GM12801 (cell line): ENCODE results near the gene DOK6.

ENCODE experiments used
- TF ChIP-seq, protein P1 (sequence below): IDR thresholded peaks from one replicate; pipeline ENCODE4 v1.5.1; 2011; ENCODE audit warnings: control low read depth; ENCODE audit not compliant: insufficient read length; ENCODE audit errors: extremely low read depth

The DOK6 gene

DNA sequence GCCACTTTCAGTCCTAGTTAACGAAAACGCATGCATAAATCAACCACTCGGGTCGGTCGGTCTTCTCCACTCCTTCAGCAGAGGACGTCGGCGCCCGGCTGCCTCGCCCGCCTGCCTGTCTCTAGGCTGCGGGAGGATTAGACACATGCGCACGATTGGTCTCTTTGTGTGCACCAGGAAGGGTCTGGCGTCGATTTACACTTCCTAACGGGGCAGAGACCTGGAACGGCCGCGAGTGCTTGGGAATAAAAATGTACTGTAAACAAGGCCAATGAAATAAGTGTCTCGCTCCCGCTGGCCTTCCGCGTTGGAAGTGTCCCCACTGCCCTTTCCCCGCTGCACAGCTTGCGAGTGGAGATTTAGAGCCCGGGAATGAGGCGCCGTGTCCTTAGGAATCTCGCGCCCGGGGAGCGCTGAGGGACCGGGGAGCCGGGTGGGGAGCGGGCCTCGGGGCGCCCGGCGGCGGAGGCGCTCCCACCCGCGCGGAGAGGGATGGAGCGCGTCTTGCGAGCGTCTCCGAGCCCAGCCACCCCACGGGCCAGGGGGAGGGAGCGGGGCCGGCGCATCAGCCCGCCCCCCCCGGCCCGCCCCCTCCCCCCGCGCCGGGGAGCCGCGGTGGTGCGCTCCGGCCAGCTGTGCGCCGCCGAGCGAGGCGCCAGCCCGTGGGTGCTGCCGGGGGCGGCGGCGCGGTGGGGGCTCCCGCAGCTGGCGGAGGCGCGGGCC lies at the start of gene DOK6:
Gene DOK6 (plus strand): TSS at position 636 of the 723 bp plus-strand sequence.
- TF ChIP-seq, protein P1, sequence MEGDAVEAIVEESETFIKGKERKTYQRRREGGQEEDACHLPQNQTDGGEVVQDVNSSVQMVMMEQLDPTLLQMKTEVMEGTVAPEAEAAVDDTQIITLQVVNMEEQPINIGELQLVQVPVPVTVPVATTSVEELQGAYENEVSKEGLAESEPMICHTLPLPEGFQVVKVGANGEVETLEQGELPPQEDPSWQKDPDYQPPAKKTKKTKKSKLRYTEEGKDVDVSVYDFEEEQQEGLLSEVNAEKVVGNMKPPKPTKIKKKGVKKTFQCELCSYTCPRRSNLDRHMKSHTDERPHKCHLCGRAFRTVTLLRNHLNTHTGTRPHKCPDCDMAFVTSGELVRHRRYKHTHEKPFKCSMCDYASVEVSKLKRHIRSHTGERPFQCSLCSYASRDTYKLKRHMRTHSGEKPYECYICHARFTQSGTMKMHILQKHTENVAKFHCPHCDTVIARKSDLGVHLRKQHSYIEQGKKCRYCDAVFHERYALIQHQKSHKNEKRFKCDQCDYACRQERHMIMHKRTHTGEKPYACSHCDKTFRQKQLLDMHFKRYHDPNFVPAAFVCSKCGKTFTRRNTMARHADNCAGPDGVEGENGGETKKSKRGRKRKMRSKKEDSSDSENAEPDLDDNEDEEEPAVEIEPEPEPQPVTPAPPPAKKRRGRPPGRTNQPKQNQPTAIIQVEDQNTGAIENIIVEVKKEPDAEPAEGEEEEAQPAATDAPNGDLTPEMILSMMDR: no peak

DNA sequence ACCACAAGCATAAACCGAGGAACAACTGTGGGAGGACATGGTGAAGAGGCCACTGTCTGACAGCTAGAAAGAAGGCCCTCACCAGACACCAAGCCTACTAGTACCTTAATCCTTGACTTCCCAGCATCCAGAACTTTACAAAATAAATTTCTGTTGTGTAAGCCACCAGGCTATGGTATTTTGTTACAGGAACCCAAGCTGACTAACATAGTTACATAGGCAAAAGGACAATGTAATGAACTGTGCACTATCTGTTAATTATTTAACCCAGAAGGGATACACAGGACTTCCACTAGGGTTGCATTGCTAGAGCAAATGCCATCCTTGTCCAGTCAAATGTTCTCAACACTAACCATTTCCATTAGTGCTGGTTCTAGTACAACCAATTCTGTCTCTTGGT lies 47.7 kb upstream of the DOK6 start:
- TF ChIP-seq, protein P1: no peak

DNA sequence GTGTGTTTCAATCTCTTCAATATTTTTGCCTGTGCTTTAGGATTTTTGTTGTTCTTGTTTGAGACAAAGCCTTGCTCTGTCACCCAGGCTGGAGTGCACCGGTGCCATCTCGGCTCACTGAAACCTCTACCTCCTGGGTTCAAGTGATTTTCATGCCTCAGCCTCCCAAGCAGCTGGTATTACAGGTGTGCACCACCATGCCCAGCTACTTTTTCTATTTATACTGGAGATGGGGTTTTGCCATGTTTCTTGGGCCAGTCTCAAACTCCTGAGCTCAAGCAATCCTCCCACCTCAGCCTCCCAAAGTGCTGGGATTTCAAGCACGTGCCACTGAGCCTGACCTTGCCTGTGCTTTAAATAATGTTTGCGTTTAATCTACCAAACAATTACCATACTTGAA lies 43.1 kb upstream of the DOK6 start:
- TF ChIP-seq, protein P1: no peak

DNA sequence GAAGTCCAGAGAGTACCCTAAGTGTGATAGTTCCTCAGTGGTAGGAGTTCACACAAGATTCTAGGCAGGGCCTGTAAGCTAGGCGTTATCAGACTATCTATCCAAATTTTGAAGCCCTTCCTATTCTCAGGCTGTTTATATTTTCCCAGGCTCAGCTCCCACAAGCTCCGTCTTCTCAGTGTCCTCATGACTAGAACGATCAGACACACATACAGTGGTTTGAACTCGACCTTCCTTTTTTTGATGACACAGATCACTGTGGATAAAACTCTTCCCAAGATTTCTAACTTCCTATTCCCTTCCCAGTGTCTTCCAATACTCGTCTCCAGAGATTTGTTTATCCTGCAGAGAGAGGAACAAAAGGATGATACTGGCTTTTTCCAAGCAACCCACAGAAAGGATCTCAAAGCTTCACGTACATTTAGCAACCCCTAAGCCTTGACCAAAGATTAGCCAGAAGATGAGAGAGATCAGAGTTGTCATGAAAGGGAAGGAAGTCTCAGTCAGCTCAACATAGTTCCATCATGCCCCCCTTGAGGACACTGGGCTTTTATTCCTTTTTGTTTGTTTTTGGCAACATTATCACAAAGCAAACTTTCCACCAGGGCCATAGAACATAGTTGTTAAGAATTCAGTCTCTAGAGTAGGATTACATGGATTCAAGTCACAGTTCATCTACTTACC lies 42.3 kb upstream of the DOK6 start:
- TF ChIP-seq, protein P1: no peak

DNA sequence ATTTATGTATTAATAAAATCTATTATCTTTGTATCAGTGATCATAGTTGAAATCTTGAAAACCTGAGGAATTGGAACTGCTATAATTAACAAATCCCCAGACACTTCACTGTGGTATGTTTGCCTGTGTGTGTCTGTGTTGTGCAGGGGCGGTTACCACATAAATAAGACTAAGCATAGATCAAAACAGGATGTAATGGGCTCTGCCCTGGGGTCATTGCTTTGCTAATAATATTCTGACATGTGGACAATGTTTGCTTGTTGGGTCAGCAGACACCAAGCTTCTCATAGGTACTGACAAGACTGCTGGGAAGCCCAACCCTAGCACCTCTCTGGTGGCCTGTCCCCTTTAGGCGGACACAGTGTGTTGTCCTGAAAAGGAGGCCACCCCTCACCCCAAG lies 35.8 kb upstream of the DOK6 start:
- TF ChIP-seq, protein P1: no peak

DNA sequence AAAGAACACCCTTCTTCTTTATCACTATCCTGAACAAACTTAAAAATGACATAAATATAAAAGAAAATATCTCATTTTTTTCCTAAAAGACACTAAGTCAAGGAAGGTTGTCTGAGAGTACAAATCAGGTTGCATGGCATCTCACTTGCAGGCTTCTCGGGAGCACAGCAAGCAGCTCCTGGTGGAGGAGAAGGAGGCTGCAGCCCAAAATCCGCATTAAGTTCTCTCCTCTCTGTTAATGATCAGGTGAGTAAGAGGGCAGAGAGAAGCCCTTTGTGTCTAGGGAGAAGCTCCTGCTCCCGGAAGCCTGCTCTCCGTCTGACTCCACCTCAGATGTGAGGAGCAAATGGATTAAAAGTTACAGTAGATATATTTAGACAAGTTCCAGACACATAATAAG lies 35.0 kb upstream of the DOK6 start:
- TF ChIP-seq, protein P1: no peak

DNA sequence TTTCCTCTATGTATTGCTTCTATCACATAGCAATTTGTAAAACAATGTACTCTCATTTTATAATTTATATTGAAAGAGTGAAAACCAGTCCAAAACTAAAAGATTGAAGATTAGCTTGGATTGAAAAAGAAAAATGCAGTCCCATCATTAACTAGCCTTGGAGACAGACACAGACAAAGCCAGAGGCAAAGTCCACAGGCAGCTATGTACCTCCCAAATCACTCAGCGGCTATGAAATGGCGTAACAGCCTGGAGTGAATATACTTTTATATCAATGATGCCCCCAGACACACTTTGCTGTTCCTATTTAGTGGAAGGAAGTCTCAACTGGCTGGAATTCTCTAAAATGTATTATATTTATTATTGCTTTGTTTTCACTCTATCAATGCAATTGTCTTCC lies 33.6 kb upstream of the DOK6 start:
- TF ChIP-seq, protein P1: no peak
